Heart right ventricle (tissue), 16 donors: ENCODE measurements around the gene S100A13. TPM values are rescaled to one million over a fixed set of nuclear protein-coding genes. Genes with fewer than 3 reads are reported as not detected.

ENCODE experiments used
- ATAC-seq, 8 donors: fragments of 200-7000 bp; cut with Tn5 transposase; one replicate each; pipeline ENCODE4 v1.9.1; 2020; ENCODE audit warnings: mild to moderate bottlenecking in 8 of 8, moderate library complexity in 8 of 8, moderate number of reproducible peaks in 1 of 8
- DNase-seq, 2 donors: peaks; one replicate each; pipeline ENCODE4 v3.0.0-alpha.2; 2020
- H3K27ac ChIP-seq, 10 donors: fragments of 200-600 bp; sonication (generic) in 2 of 10; one replicate each; pipeline versions ENCODE4 v1.5.0 to v1.8.0; 2020 to 2022; ENCODE audit warnings: mild to moderate bottlenecking in 3 of 10
- H3K27me3 ChIP-seq, 7 donors: fragments of 200-600 bp; one replicate each; pipeline ENCODE4 v1.8.0; 2021 to 2022; ENCODE audit warnings: mild to moderate bottlenecking in 2 of 7
- H3K36me3 ChIP-seq, 9 donors: fragments of 200-600 bp; sonication (generic) in 1 of 9; one replicate each; pipeline versions ENCODE4 v1.5.0 to v1.8.0; 2020 to 2022; ENCODE audit warnings: mild to moderate bottlenecking in 2 of 9
- H3K4me1 ChIP-seq, 9 donors: fragments of 200-600 bp; sonication (generic) in 1 of 9; one replicate each; pipeline versions ENCODE4 v1.5.0 to v1.8.0; 2020 to 2022; ENCODE audit warnings: mild to moderate bottlenecking in 4 of 9
- H3K4me3 ChIP-seq, 10 donors: fragments of 200-600 bp; sonication (generic) in 2 of 10; one replicate each; pipeline versions ENCODE4 v1.5.0 to v1.8.0; 2020 to 2022; ENCODE audit warnings: mild to moderate bottlenecking in 7 of 10, moderate library complexity in 2 of 10
- H3K9me3 ChIP-seq, 11 donors: fragments of 200-600 bp in 10 of 11; sonication (generic) in 2 of 11; one replicate each; pipeline versions ENCODE4 v1.5.0 to v1.8.0; 2013 to 2022; ENCODE audit warnings: mild to moderate bottlenecking in 2 of 11, control low read depth in 1 of 11, moderate library complexity in 1 of 11
- CTCF ChIP-seq, 9 donors: fragments of 200-600 bp; sonication (generic) in 2 of 9; IDR thresholded peaks; one replicate each; pipeline versions ENCODE4 v1.5.0 to v1.8.0; 2021 to 2022; ENCODE audit warnings: antibody characterized with exemption in 9 of 9, mild to moderate bottlenecking in 5 of 9, moderate library complexity in 1 of 9
- WGBS, 2 donors: extraction: QIAGEN DNeasy Blood & Tissue Kit; methylation state at CpG; one replicate each; pipeline ENCODE4 v1.1.7; 2013; ENCODE audit warnings: inconsistent platforms in 1 of 2; 5-methylcytosine and 5-hydroxymethylcytosine counted together
- intact Hi-C, 10 donors: fragments of 100-400 bp; cut with DNase I; formaldehyde crosslinking; loops; one replicate each; pipeline versions ENCODE4 v1.11.1 to v1.14.2; 2022
- polyA plus RNA-seq, 2 donors: library from polyadenylated mRNA; stranded (reverse); fragments of 200-250 nt; gene quantifications; one replicate each; pipeline ENCODE4 v1.2.3, GENCODE V29; 2013
- total RNA-seq, 10 donors: library from RNA; stranded (reverse); fragmentation: NEBNext Ultra II Directional in 3 of 10; extraction: Animal tissue kit (Norgen Biotek cat#: 25700) in 3 of 10; gene quantifications; one replicate each; pipeline versions ENCODE4 v1.2.1 to v1.2.4, GENCODE V29; 2021 to 2023
- donor health status: Arrhythmogenic right ventricular cardiomyopathy.
- donor health status: ischemic (EF 13 %, LVEDD 7.1; RV severe dilation, severe dysfunction).
- donor health status: healthy with polysubstance abuse.
- donor health status: DM: no; HTN: yes; CAD: no.
- donor health status: DM: no; HTN: no; CAD: no.
- donor health status: ischemic (EF 25% LVEDD 6.9; RV normal size, moderate dysfunction).
- donor health status: ischemic (EF 25% LVEDD 5.7; RV mildly dilated, moderate dysfunction).
- donor health status: healthy.
- donor health status: DM: yes; HTN: yes; CAD: no.
- donor health status: Ischemic cardiomyopathy.
- donor health status: ischemic (EF 35%, LVEDD 5.7; RV mildly dilated, moderate dysfunction).
- donor health status: nonischemic (EF 11% LVEDD 7.7; RV severe dilation, severe dysfunction).
- donor health status: DM: yes; HTN: yes; CAD: no.
- donor health status: PGD.
- donor health status: ischemic (EF 29% LVEDD 5.4; RV normal size, mild dysfunction).
- donor health status: nonischemic (EF 23%, LVEDD 6.1; RV moderate dilation, normal function).

Gene S100A13
- total and polyA plus RNA-seq, 12 donors, result 101 to 335 (median 134) TPM

DNA sequence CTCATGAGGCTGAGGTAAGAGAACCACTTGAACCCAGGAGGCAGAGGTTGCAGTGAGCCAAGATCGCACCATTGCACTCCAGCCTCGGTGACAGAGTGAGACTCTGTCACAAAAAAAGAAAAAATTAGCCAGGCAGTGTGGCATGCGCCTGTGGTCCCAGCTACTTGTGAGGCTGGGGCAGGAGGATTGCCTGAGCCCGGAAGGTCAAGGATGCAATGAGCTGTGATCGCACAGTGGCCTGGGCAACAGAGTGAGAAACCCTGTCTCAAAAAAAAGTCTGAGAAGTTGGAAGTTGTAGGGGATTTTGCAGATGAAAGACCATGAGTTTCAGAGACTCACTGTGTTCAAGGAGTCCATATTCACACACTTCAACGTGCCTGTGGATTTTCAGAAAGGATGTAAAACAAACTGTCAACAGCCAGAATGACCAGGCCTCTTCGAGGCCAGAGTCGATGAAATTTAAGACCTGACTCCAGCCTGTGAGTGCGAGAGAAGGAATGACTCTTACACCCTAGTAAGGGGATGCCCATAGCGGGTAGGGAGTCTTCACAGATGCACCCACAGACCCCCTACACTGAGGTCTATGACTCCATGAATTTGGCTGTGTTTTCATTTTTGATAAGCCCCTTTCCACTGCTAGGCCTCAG lies 2.2 kb downstream of the S100A13 start:
- H3K4me1 ChIP-seq, result peaks cover 19 to 59% (median 48%) of the 10 kb centered on the region in 9 donors
- DNase-seq (no peak), ATAC-seq (no peak)
- H3K27ac ChIP-seq, result peak overlapping the region in 1 of 10 donors; percentile 98
- no peak overlapping the region for H3K4me3 ChIP-seq
- TF ChIP-seq CTCF (IDR thresholded peaks at IDR 0.05), result no peak
- H3K36me3 ChIP-seq, result peaks cover 0 to 52% (median 2%) of the 10 kb centered on the region in 9 donors
- 79 to 85% methylated on average over 10 of the region's 10 CpGs for WGBS, 2 donors
- intact Hi-C loops, result loop anchor here in 1 of 10 donors (5.0 kb wide), 1 partner anchor 47 kb away; the partner anchor contains the start of gene ILF2
- no peaks in the 10 kb centered on the region for H3K9me3 ChIP-seq
- H3K27me3 ChIP-seq, result no peaks in the 10 kb centered on the region

- intact Hi-C loops, result no loop called here
- peak overlapping the region in 1 of 10 donors; percentile 11 for H3K27ac ChIP-seq
- no peak overlapping the region for H3K4me3 ChIP-seq
- H3K9me3 ChIP-seq, result no peaks in the 10 kb centered on the region
- no peak for TF ChIP-seq CTCF (IDR thresholded peaks at IDR 0.05)
- no peaks in the 10 kb centered on the region for H3K27me3 ChIP-seq
- DNase-seq (no peak), ATAC-seq (peak in 1 of 8 donors; percentile 32)
- H3K36me3 ChIP-seq, result peaks cover 0 to 72% (median 13%) of the 10 kb centered on the region in 9 donors
- 82 to 86% methylated on average over 7 of the region's 7 CpGs for WGBS, 2 donors
- peaks cover 19 to 49% (median 39%) of the 10 kb centered on the region in 9 donors for H3K4me1 ChIP-seq
These were observed 4.2 kb downstream of the S100A13 start for GRCh38 chr1:153623101-153623500.

DNA sequence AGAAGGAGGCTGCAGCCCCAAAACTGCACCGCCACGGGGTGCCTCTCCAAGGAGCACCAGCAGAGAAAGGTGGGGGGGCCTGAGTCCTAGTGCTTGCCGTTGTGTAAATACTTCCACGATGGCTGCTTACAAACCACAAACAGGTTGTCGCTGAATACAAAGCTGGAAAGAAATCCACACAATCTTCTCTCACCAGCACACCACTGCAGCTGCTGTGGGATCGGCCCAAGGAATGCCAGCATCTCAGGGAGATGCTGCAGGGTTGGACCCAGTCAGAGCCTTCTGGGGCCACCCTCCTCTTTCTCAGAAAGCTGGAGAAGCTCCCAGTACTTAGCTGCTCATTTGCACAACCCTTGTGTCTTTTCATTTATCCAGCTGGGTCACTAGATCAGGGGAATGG lies 8.1 kb downstream of the S100A13 start:
- DNase-seq (no peak), ATAC-seq (no peak)
- H3K9me3 ChIP-seq, result no peaks in the 10 kb centered on the region
- H3K27ac ChIP-seq, result no peak overlapping the region
- peaks cover 0 to 61% (median 13%) of the 10 kb centered on the region in 9 donors for H3K36me3 ChIP-seq
- H3K27me3 ChIP-seq, result no peaks in the 10 kb centered on the region
- intact Hi-C loops, result loop anchor here in 8 of 10 donors (2.0 to 10.0 kb wide), 5 partner anchors 42 to 107 kb away; partner anchors contain the start of gene S100A6 (in 1 of the 8)
- peaks cover 5 to 27% (median 24%) of the 10 kb centered on the region in 9 donors for H3K4me1 ChIP-seq
- WGBS, 2 donors, result 97 to 99% methylated on average over 6 of the region's 6 CpGs
- TF ChIP-seq CTCF (IDR thresholded peaks at IDR 0.05), result no peak
- no peak overlapping the region for H3K4me3 ChIP-seq

- WGBS, 2 donors, result 54 to 55% methylated on average over 6 of the region's 6 CpGs
- Histone ChIP-seq H3K27ac (peak overlapping the region in 6 of 10 donors; percentile 14 to 70 (median 59)), H3K9me3 (no peaks in the 10 kb centered on the region), H3K4me3 (no peak overlapping the region), H3K4me1 (peaks cover 5 to 30% (median 21%) of the 10 kb centered on the region in 9 donors), H3K27me3 (no peaks in the 10 kb centered on the region), H3K36me3 (peaks cover 0 to 46% (median 13%) of the 10 kb centered on the region in 9 donors)
- peak in 8 of 9 donors; percentile 40 to 92 (median 66) for TF ChIP-seq CTCF (IDR thresholded peaks at IDR 0.05)
- ATAC-seq (peak in 7 of 8 donors; percentile 37 to 87 (median 71)), DNase-seq (peak; percentile 77 to 84)
- intact Hi-C loops, result loop anchor here in 8 of 10 donors (1.0 to 10.0 kb wide), 6 partner anchors 40 to 105 kb away; partner anchors contain the start of gene S100A6 (in 1 of the 8)
These were observed 9.6 kb downstream of the S100A13 start for GRCh38 chr1:153617663-153618062.
